ENCODE measurements around the gene ADAMTS17.

- TF ChIP-seq, protein P1, sequence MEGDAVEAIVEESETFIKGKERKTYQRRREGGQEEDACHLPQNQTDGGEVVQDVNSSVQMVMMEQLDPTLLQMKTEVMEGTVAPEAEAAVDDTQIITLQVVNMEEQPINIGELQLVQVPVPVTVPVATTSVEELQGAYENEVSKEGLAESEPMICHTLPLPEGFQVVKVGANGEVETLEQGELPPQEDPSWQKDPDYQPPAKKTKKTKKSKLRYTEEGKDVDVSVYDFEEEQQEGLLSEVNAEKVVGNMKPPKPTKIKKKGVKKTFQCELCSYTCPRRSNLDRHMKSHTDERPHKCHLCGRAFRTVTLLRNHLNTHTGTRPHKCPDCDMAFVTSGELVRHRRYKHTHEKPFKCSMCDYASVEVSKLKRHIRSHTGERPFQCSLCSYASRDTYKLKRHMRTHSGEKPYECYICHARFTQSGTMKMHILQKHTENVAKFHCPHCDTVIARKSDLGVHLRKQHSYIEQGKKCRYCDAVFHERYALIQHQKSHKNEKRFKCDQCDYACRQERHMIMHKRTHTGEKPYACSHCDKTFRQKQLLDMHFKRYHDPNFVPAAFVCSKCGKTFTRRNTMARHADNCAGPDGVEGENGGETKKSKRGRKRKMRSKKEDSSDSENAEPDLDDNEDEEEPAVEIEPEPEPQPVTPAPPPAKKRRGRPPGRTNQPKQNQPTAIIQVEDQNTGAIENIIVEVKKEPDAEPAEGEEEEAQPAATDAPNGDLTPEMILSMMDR (conservative IDR thresholded peaks at IDR 0.05; ENCODE audit: low read length): no peak
- TF ChIP-seq EZH2phosphoT487 (IDR thresholded peaks at IDR 0.05; ENCODE audit: borderline replicate concordance): no peak
Measured at GRCh38 chr15:99997112-99997651, 344.6 kb downstream of the ADAMTS17 start.
